Endothelial cell of umbilical vein (primary cell): ENCODE measurements around the gene MTG2. TPM values are rescaled to one million over a fixed set of nuclear protein-coding genes. Genes with fewer than 3 reads are reported as not detected.

Experiments used
- BruUV-seq: library from RNA; stranded (reverse); fragments of 400-500 nt; replicated peaks from 2 replicates; lab custom pipeline; 2021; lab: Mats Ljungman, UMichigan
- CTCF ChIA-PET: fragments of 300-600, 350-600 bp; sonication (Branson Sonifier 250); formaldehyde crosslinking; loops from one replicate; lab custom pipeline; 2021; ENCODE audit warnings: antibody characterized with exemption, inconsistent platforms; lab: Charles Lee
- POLR2A ChIA-PET: fragments of 300-600, 350-600 bp; sonication (Branson Sonifier 250); formaldehyde crosslinking; loops from one replicate; lab custom pipeline; 2021; ENCODE audit warnings: antibody characterized with exemption, inconsistent platforms; lab: Charles Lee
- DNase-seq: peaks from one replicate; pipeline ENCODE4 v3.0.0-alpha.2; 2011; ENCODE audit warnings: low read depth, low spot score
- FAIRE-seq: peaks from 2 replicates; lab custom pipeline; 2011; peaks lifted over from hg19 to GRCh38; lab: Jason Lieb, UNC
- H2AFZ ChIP-seq: 2 replicates; pipeline ENCODE4 v1.6.0; 2012; ENCODE audit warnings: low read depth, low read length, control low read depth, inconsistent platforms
- H3K27ac ChIP-seq: 2 replicates; pipeline ENCODE4 v1.5.1; 2011; ENCODE audit warnings: low read depth, mild to moderate bottlenecking, control low read depth, low read length, moderate library complexity; ENCODE audit not compliant: insufficient read depth
- H3K27me3 ChIP-seq, 2 experiments: 2 replicates each; pipeline versions ENCODE4 v1.6.0 to v1.6.1; 2011; ENCODE audit warnings: low read length in 2 of 2, mixed read lengths in 1 of 2; ENCODE audit not compliant: control insufficient read depth in 2 of 2, insufficient read depth in 2 of 2
- H3K36me3 ChIP-seq, 2 experiments: 2 replicates in 1 of 2; 3 replicates in 1 of 2; pipeline ENCODE4 v1.5.1; 2011; ENCODE audit warnings: low read length in 2 of 2, mild to moderate bottlenecking in 1 of 2, moderate library complexity in 1 of 2; ENCODE audit not compliant: control insufficient read depth in 2 of 2, insufficient read depth in 2 of 2; ENCODE audit errors: extremely low read depth in 1 of 2
- H3K4me1 ChIP-seq: 3 replicates; pipeline ENCODE4 v1.5.1; 2011; ENCODE audit warnings: mild to moderate bottlenecking, low read length; ENCODE audit not compliant: control insufficient read depth, insufficient read depth; ENCODE audit errors: extremely low read depth
- H3K4me2 ChIP-seq: 2 replicates; pipeline ENCODE4 v1.6.1; 2011; ENCODE audit warnings: low read length, control low read depth, mixed read lengths; ENCODE audit not compliant: insufficient read depth
- H3K4me3 ChIP-seq, 3 experiments: fragments of 200-600 bp in 1 of 3; sonication (generic), shearing (Covaris generic) in 1 of 3; replicated peaks in 1 of 3; 2 replicates each; pipeline ENCODE4 v1.5.1; 2011 to 2016; ENCODE audit warnings: control low read depth in 3 of 3, low read length in 3 of 3, mild to moderate bottlenecking in 2 of 3, inconsistent platforms in 1 of 3, low read depth in 1 of 3, moderate library complexity in 1 of 3; ENCODE audit not compliant: insufficient read depth in 1 of 3
- H3K79me2 ChIP-seq: 2 replicates; pipeline ENCODE4 v1.6.0; 2012; ENCODE audit warnings: low read length, inconsistent platforms; ENCODE audit not compliant: control insufficient read depth, insufficient read depth
- H3K9ac ChIP-seq: replicated peaks from 2 replicates; pipeline ENCODE3; 2011; ENCODE audit warnings: low read length, control low read depth; ENCODE audit not compliant: insufficient read depth; ENCODE audit errors: extremely low read depth
- H3K9me1 ChIP-seq: replicated peaks from 3 replicates; pipeline ENCODE4 v1.6.0; 2011; ENCODE audit warnings: mild to moderate bottlenecking, low read length; ENCODE audit not compliant: control insufficient read depth, insufficient read depth; ENCODE audit errors: extremely low read depth
- H3K9me3 ChIP-seq: replicated peaks from 2 replicates; pipeline ENCODE4 v1.5.1; 2012; ENCODE audit warnings: low read length, inconsistent platforms; ENCODE audit not compliant: control insufficient read depth, insufficient read depth
- H4K20me1 ChIP-seq: replicated peaks from 2 replicates; pipeline ENCODE3; 2011; ENCODE audit warnings: mild to moderate bottlenecking, low read length; ENCODE audit not compliant: control insufficient read depth, insufficient read depth; ENCODE audit errors: extremely low read depth
- EZH2 ChIP-seq: IDR thresholded peaks from 2 replicates; pipeline ENCODE4 v1.6.1; 2012; ENCODE audit warnings: borderline replicate concordance, low read depth, mild to moderate bottlenecking, moderate library complexity, low read length, inconsistent platforms; ENCODE audit not compliant: severe bottlenecking
- FOS ChIP-seq: IDR thresholded peaks from 2 replicates; pipeline ENCODE4 v1.6.1; 2011; ENCODE audit warnings: mild to moderate bottlenecking, low read length, moderate library complexity, borderline replicate concordance; ENCODE audit not compliant: insufficient read depth
- GATA2 ChIP-seq: IDR thresholded peaks from 2 replicates; pipeline ENCODE4 v1.7.0; 2011; ENCODE audit warnings: low read depth, mild to moderate bottlenecking, moderate library complexity, mixed read lengths, low read length; ENCODE audit not compliant: insufficient read length, insufficient read depth
- JUN ChIP-seq: IDR thresholded peaks from 2 replicates; pipeline ENCODE4 v1.6.1; 2011; ENCODE audit warnings: borderline replicate concordance, low read depth; ENCODE audit not compliant: insufficient read length, insufficient read depth
- MYC ChIP-seq: IDR thresholded peaks from one replicate; pipeline ENCODE4 v1.6.1; 2011; ENCODE audit warnings: mild to moderate bottlenecking, low read depth, low read length
- POLR2A ChIP-seq: IDR thresholded peaks from 2 replicates; pipeline ENCODE4 v1.6.1; 2012; ENCODE audit warnings: low read depth, mild to moderate bottlenecking, control low read depth, low read length
- POLR2AphosphoS5 ChIP-seq: IDR thresholded peaks from 2 replicates; pipeline ENCODE4 v1.6.1; 2012; ENCODE audit warnings: low read depth, mild to moderate bottlenecking, control low read depth, low read length, moderate library complexity; ENCODE audit not compliant: insufficient read depth
- dilution Hi-C: fragments of 300-500 bp; cut with MboI; formaldehyde crosslinking; loops from one replicate; pipeline ENCODE4 v1.15.0; 2019; ENCODE audit warnings: low sequenced_read_pairs; ENCODE audit not compliant: extremely low pct_ligation_motif_present
- intact Hi-C: fragments of 100-400 bp; cut with micrococcal nuclease; formaldehyde crosslinking; loops from one replicate; pipeline ENCODE4 v1.10.0; 2022
- polyA plus RNA-seq, 4 experiments: library from polyadenylated mRNA; depleted of rRNA in 3 of 4; stranded (reverse) in 3 of 4; unstranded in 1 of 4; fragments of >200 nt; gene quantifications; 2 replicates each; pipeline versions ENCODE4 v1.2.1 to v1.2.3, GENCODE V29; 2011 to 2012; ENCODE audit warnings: missing spikeins in 1 of 4
- total RNA-seq: library from RNA; stranded (reverse); gene quantifications from 2 replicates; pipeline ENCODE4 v1.2.3, GENCODE V29; 2021
- TF ChIP-seq, protein P1 (sequence below), 2 donors: IDR thresholded peaks; 1 replicate in 1 of 2; 2 replicates in 1 of 2; pipeline ENCODE4 v1.5.1; 2011; ENCODE audit warnings: low read length in 2 of 2, mild to moderate bottlenecking in 2 of 2, moderate library complexity in 2 of 2, control low read depth in 1 of 2, inconsistent platforms in 1 of 2, low read depth in 1 of 2; ENCODE audit not compliant: insufficient read depth in 1 of 2; ENCODE audit errors: extremely low read depth in 1 of 2
- TF ChIP-seq, protein P2 (sequence below): IDR thresholded peaks from 2 replicates; pipeline ENCODE4 v1.6.1; 2011; ENCODE audit not compliant: insufficient read depth, insufficient read length

MTG2 gene
- total and polyA plus RNA-seq, 2 donors (not counting 3 experiments of a cell fraction or from before 2014, with no cell fraction given), result 19.9 to 31.6 TPM

DNA sequence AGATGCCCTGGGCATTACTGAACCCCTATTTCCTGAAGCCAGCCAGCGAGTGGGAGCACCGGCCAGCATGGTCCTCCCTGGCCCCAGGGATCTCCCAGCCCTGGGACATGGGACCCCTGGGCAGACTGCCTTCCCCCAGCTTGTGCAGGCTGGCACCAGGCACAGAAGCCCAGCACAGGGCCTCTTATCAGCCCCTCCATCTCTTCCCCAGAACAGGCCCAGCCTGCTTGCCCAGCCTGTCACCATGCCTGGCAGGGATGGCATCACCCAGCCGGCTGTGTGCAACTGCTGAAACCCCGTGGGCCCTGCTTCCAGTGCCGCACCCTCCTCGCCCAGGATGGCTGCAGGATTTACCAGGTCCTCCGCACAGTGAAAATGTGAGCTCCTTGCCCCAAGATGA is 49.4 kb downstream of the MTG2 start:
- Histone ChIP-seq H3K27ac (no peak overlapping the region), H3K4me3 (no peak overlapping the region), H4K20me1 (no peaks in the 10 kb centered on the region), H3K4me2 (no peak overlapping the region), H3K9me3 (no peaks in the 10 kb centered on the region), H3K27me3 (no peaks in the 10 kb centered on the region), H3K79me2 (no peaks in the 10 kb centered on the region), H3K4me1 (no peaks in the 10 kb centered on the region), H2AFZ (no peak overlapping the region), H3K9me1 (no peaks in the 10 kb centered on the region), H3K9ac (no peak overlapping the region), H3K36me3 (no peaks in the 10 kb centered on the region)
- TF ChIP-seq, protein P1, sequence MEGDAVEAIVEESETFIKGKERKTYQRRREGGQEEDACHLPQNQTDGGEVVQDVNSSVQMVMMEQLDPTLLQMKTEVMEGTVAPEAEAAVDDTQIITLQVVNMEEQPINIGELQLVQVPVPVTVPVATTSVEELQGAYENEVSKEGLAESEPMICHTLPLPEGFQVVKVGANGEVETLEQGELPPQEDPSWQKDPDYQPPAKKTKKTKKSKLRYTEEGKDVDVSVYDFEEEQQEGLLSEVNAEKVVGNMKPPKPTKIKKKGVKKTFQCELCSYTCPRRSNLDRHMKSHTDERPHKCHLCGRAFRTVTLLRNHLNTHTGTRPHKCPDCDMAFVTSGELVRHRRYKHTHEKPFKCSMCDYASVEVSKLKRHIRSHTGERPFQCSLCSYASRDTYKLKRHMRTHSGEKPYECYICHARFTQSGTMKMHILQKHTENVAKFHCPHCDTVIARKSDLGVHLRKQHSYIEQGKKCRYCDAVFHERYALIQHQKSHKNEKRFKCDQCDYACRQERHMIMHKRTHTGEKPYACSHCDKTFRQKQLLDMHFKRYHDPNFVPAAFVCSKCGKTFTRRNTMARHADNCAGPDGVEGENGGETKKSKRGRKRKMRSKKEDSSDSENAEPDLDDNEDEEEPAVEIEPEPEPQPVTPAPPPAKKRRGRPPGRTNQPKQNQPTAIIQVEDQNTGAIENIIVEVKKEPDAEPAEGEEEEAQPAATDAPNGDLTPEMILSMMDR (IDR thresholded peaks at IDR 0.05; ENCODE audit: extremely low read depth in 1 of 2, insufficient read depth in 1 of 2, low read depth in 1 of 2, low read length in 2 of 2), result no peak
- TF ChIP-seq EZH2 (no peak), MYC (no peak), POLR2A (no peak), GATA2 (no peak)
- intact Hi-C loops, result no loop called here
- dilution Hi-C loops, result no loop called here
- ChIA-PET POLR2A (no interaction called here), CTCF (no interaction called here)
- no TSS peak for BruUV-seq
- DNase-seq, result no peak
- no peak for FAIRE-seq

DNA sequence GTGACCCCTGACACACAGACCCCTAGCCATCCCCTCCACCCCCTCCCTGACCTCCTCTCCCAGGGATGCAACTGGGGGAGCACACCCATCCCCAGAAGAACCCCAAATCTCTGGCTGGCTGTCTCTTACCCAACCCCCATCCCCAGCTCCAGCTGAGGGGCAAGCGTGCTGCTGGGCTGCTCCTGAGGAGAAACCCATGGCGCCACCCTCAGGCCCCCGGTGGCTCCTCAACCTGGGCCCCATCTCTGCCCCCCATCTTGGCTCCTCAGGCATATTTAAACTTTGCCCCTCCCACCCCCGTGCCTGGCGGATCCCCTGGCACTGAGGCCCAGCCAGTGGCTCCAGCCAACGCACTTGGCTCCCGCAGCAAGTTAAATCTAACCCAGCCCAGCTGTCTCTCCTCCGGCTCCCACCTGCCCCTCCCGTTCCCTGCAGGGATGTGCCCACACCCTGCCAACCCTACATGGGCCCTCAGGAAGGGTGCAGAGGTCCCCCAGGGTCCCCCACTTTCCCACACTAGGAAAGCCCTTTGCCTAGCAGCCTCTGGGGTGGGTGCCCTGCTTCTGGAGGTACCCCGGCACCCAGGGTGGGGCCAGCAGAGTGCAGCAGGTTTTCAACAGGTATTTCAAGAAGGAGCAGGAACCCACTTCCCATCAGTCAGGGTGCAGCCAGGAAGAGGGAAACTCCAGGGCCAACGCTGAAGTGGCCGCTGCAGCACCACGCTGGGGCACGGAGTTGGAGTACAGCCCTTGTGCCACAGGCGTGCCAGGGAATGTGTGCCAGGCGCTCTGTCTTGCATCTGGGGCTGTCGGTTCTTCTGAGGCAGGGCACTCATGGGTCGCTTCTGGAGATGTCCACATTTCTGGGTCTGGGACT is 50.2 kb downstream of the MTG2 start:
- H2AFZ ChIP-seq, result no peak overlapping the region
- CTCF ChIA-PET, result no interaction called here
- no peaks in the 10 kb centered on the region for H3K79me2 ChIP-seq
- TF ChIP-seq EZH2 (no peak), GATA2 (no peak), FOS (no peak), POLR2A (no peak), POLR2AphosphoS5 (no peak), JUN (no peak), MYC (no peak)
- TF ChIP-seq, protein P2, sequence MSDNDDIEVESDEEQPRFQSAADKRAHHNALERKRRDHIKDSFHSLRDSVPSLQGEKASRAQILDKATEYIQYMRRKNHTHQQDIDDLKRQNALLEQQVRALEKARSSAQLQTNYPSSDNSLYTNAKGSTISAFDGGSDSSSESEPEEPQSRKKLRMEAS, result no peak
- TF ChIP-seq, protein P1 (IDR thresholded peaks at IDR 0.05; ENCODE audit: extremely low read depth in 1 of 2, insufficient read depth in 1 of 2, low read depth in 1 of 2, low read length in 2 of 2), result no peak
- no peaks in the 10 kb centered on the region for H3K27me3 ChIP-seq
- dilution Hi-C loops (no loop called here), intact Hi-C loops (no loop called here)
- no peaks in the 10 kb centered on the region for H3K9me1 ChIP-seq
- no peak overlapping the region for H3K4me3 ChIP-seq
- FAIRE-seq, result no peak
- H3K4me1 ChIP-seq, result no peaks in the 10 kb centered on the region
- H4K20me1 ChIP-seq, result no peaks in the 10 kb centered on the region
- BruUV-seq, result no TSS peak
- no peak overlapping the region for H3K9ac ChIP-seq
- no peak overlapping the region for H3K27ac ChIP-seq
- no peaks in the 10 kb centered on the region for H3K9me3 ChIP-seq
- DNase-seq, result no peak
- H3K36me3 ChIP-seq, result no peaks in the 10 kb centered on the region
- POLR2A ChIA-PET, result no interaction called here
- no peak overlapping the region for H3K4me2 ChIP-seq
